SH-SY5Y (cell line): ENCODE results near the gene SIK3.

Experiments used
- GATA2 ChIP-seq: IDR thresholded peaks from 2 replicates; pipeline ENCODE4 v1.6.1; 2011; ENCODE audit warnings: mild to moderate bottlenecking, low read depth, low read length
- GATA3 ChIP-seq: IDR thresholded peaks from 2 replicates; pipeline ENCODE4 v1.6.1; 2011; ENCODE audit warnings: low read depth, mild to moderate bottlenecking, low read length, moderate library complexity

Gene SIK3

DNA sequence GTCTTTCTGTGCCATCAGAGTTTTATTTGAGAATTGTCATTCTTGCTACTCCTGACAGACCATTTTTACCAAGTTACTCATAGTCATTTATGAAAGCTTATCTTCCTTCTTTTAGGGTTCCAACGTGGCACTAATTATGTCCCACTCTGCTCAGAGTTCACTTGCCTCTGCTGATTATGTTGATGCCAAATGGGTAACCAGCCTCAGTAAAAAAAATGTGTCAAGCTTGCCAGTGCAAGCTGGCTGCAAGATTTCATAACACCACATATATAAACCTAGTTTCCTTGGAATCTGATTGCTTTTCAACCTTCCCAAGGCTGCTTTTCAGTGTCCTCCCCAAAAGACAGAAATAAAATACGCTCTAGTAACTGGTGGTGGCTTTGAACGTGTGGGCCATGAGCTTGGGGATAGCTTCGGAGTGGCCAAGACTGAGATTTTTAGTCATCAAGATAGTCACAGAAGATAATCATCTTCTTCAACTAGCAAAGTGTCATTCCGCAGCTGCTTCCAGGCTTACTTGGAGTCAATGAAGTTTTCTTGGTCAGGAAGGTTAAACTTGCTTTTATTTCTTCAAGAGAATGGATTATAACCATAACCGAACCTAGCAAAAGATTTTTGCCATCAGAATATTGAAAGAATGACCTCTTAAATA is 231.3 kb downstream of the SIK3 start:
- no peak for TF ChIP-seq GATA3
- TF ChIP-seq GATA2 = no peak

DNA sequence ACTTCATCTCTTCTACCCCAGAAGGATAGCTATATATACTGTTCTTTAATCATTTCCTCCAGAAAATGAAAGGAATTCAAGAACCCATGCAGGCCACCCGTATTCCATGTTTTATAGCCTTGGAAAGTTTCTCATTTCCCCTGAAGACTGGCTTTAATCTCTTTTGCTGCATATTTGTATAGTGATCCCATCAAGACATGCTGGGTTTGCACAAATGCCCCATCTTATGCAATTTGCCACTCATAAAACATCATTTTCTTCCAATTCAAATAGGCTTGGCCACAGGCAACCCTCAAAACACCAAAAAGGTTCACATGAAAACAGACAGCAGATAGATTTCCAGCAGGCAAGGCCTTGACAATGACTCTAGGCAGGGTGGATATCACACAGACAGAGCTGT is 232.5 kb downstream of the SIK3 start:
- TF ChIP-seq GATA2 = no peak
- no peak for TF ChIP-seq GATA3

DNA sequence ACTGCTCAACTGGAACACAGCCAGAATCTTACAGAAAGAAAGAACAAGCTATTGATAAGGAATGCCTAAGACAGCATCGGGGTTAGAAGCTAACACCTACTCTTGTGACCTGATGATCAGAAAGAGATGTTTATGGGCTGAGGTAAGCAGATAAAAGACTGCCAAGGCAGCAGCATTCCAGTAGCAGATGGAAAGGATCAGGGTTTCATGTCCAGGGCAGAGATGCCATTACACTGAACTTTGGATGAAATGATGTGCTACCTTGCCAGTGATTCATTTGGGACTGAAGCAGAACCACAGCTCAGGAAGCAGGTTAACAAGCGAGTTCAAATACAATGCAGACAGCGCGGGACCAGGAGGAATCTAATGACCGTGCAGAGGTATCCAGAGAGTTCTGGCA is 233.7 kb downstream of the SIK3 start:
- no peak for TF ChIP-seq GATA3
- TF ChIP-seq GATA2 = no peak

DNA sequence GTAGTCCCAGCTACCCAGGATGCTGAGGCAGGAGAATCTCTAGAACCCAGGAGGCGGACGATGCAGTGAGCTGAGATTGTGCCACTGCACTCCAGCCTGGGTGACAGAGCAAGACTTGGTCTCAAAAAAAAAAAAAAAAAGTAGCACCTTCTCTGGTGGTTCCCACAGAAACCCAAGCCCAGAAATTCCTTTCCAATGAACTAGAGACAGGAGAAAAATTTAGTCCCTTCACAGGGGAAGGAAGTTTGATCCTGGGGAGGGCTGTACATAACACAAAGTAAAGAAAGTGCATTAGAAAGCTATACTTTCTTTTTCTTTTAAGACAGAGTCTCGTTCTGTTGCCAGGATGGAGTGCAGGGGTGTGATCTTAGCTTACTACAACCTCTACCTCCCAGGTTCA is 235.3 kb downstream of the SIK3 start:
- no peak for TF ChIP-seq GATA3
- TF ChIP-seq GATA2 = no peak

DNA sequence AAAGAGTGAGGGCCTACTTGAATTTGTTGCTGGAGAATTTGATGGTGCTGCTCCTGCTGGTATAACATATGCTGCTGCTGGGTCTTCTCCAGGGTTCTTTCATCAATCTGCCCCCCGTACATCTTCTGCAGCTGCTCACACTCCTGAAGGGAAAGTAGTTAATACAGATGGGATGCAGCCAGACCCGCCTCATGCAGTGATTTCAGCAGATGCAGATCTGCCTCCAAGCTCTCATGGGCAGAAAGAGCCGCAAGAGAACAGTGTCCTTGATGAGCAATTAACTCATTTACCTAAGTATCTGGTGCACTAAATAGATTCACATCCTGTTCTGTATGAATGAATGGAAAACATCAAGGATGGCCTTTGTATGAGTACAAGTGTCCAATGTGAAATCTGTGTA is 236.0 kb downstream of the SIK3 start:
- peak; percentile 67 for TF ChIP-seq GATA2
- TF ChIP-seq GATA3 = no peak

DNA sequence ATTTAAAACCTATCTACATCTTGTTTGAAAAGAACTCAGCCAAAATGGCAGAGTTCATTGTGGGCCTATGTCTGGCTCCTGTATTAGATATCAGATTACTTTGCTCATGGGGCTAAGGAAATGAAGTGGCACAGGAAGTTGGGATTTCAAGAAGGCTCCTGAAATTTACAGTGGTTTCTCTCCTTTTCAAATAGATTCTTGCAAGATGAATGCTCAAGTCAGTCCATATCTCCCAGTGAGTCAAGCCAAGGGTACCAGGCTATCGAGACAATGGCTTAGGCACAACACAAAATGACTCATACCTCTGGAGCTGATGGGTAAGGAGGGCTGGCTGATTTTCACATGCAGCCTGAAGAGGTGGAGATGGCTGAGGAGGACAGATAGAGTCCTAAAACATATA is 236.7 kb downstream of the SIK3 start:
- TF ChIP-seq GATA3 = no peak
- no peak for TF ChIP-seq GATA2

DNA sequence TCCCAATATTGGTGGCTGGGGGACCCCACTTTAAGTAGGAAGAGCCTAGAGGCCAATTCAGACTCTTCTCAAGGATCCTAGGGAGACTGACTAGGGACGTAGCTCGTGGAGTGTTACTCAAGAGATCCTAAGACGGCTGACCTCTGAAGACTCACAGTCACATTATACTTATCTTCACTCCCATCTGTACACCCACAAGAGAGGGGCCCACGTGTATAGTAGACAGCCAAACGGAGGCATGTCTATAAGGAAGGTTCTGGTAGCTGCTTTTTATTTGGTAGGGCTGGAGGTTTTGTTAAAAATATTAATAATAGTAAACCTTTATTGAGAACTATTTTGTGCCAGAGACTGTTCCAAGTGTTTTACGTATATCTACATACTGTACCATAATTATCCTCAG is 237.9 kb downstream of the SIK3 start:
- no peak for TF ChIP-seq GATA2
- no peak for TF ChIP-seq GATA3

DNA sequence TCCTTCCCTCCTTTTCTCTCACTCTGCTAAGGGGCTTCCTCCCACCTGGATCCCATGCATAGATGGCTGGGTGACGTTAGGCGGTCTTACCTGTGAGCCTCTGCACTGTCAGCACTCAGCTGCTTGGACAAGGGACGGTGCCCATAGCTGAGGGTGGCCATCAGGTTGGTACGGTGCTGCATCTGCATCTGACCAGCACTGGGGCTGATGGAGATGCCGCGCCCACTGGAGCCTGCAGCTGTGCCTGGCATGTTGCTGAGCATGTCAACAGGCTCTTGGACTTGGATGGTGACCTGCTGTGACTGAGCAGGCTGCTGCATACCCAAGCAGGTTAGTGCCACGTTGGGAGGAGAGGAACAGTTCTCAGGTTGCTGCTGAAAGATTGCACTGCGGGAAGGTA is 239.1 kb downstream of the SIK3 start:
- TF ChIP-seq GATA3 (no peak), GATA2 (no peak)

DNA sequence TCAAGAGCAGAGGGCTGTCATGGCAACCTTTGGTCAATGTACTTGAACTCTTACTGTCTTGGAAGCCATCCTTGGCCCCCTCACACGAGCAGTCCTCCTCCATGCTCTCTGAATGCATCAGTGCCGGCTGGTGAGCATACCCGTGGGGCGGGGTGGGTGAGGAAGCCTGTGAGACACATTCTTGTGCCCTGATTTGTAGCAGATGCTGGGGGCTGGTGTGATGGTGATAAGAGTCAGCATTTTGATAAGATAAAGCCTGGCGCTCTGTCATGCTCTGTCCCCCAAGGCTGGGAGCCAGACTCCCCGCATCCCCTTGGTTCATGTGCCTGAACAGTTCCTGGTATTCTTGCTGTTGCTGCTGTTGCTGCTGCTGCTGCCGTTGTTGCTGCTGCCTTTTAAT is 240.3 kb downstream of the SIK3 start:
- peak; percentile 82 for TF ChIP-seq GATA3
- TF ChIP-seq GATA2 = peak; percentile 98

DNA sequence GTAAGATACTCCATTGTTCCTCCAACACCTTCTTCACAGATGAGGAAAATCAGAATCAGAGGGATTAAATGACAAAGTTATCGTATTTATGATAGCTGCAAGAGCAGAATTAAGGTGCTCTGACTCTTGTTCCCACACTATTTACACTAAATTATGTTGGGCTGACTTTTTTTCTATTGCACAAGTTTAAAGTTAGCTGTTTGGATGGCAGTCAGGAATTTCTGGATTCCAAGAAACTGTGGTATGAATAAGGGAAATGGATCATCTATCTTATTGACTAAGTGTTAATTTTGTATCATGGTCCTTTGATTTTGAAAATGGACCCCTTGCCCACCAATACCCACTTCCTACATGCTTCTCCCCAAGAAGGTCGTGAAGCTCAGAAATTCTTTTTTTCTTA is 240.9 kb downstream of the SIK3 start:
- TF ChIP-seq GATA2 (no peak), GATA3 (no peak)

DNA sequence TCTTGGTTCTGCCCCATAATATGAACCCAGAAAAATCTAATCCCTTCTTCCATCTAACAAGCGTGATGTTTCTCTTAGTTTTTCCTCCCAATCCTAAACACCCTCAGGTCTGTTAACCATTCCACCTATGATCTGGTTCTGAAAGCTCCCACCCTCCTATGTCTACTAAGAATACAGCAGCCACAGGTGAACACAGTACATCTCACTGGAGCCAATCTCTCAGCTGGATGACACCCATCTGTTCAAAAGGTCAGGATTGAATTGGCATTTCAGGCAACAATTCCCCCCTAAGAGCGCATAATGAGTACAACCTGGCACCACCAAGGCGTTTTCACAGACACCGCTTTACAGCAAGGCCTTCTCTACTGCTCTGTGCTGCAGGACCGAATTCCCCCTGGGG is 241.8 kb downstream of the SIK3 start:
- TF ChIP-seq GATA2 (no peak), GATA3 (no peak)

DNA sequence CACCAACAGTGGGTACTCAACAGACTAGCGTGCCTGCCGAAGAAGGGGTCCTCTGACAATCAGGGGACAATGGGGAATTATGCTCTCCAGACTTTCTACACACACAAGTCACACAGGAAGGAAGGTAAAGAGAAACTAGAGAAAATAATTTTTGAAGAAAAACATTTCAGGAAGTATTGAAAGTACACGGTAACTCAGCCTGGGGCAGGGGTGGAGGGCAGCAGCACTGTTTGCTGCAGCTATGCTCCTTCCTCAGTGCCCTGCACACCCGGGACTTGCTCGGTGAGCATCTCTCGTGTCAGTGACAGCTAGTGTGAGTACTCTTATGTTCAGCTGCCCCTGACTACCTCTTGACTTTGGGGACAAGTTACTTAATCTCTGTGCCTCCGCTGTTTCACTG is 242.8 kb downstream of the SIK3 start:
- TF ChIP-seq GATA2 (no peak), GATA3 (no peak)

DNA sequence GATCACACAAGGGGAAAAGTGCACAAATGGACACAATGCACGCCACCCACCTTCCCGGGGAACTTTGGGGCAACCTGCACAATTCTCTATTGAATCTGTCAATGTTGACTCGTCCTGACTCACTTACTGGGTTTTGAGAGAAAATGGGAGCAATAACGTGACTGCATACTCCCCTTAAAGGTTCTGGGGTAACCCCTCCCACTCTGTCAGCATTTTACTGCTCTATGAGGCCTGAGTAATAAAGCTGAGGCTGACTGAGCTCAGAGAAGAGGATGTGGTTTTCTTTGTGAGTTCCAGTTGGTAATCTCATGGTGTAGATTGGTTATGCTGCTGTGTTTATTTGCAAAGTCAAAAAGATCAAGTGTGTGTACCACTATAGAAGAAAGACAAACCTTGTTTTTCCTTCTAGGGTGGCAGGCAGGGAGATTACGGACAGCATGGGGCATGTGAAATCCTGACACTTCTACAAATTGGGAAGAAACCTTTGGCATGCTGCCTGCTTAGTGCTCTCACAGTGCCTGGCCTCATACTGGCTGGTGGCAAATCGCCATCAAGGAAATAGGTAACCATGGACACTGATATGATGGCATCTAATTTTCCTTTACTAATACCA is 244.7 kb downstream of the SIK3 start:
- TF ChIP-seq GATA3 (no peak), GATA2 (no peak)

DNA sequence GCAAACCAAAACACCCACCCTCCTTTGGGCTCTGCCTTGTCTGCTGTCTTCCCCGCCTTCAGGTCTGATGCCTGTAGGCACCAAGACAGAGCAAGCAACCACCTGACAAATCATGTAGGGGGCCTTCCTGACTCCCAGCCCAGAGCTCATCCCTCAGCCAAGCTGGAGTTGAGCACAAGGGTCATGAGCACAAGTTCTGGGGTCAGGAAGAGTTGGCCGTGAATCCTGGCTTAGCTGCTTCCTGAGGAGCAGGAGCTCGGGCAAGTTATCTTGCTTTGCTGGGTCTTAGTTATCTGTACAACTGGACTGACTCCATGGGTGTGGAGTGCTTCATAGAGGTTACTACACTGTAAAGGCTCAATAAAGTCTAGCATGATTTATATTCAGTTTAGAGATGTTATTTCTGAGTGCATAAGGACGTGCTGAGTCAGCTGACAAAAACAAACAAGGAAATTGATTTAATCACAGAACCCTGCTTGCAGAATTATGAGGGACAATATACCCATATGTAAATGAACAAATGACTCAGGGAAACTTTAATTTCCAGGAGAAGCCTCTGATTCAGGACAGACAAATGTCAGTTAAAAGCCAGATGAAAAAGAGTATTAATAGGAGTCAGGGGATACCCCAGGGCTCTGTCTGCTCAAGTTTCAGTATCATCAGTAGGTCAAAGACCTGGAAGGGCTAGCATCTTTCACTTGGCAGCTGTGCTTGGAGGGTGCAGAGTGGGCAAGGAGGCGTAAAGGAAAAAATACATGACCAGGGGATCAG is 245.8 kb downstream of the SIK3 start:
- TF ChIP-seq GATA2 (no peak), GATA3 (no peak)

DNA sequence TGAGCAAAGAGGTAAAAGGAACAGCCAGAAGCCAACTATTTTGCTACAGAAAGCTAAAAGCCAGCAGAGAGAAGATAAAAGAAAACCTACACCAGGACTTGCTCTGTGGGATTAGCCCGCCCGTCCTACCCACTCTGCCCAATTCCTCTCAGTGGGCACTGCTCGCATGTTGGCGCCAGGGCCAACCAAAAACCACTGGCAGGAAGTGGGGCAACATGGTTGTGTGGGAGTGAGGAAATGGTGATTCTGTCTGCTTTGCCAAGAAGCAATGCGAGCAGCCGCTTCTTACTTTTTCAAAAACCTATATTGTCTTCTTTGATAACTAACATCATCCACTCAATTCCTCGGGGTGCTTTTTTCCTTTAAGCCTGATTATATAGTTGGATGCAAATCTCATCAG is 246.6 kb downstream of the SIK3 start:
- TF ChIP-seq GATA3 = no peak
- no peak for TF ChIP-seq GATA2
